Cardiac muscle cell (in vitro differentiated cells and primary cell): ENCODE measurements around the gene ANKRD44. TPM values are rescaled to one million over a fixed set of nuclear protein-coding genes. Genes with fewer than 3 reads are reported as not detected.

Experiments used
- DNase-seq, 2 donors: peaks; one replicate each; pipeline versions ENCODE4 v3.0.0 to v3.0.0-alpha.2; 2010 to 2017; ENCODE audit warnings: low read depth in 1 of 2, low spot score in 1 of 2
- H3K27ac ChIP-seq: fragments of 200-600 bp; sonication (generic); 2 replicates; pipeline ENCODE4 v1.5.1; 2016
- H3K27me3 ChIP-seq: fragments of 200-600 bp; sonication (generic); 2 replicates; pipeline ENCODE4 v1.6.0; 2016; ENCODE audit warnings: control low read depth
- H3K36me3 ChIP-seq: fragments of 200-600 bp; sonication (generic); 2 replicates; pipeline ENCODE4 v1.5.1; 2016; ENCODE audit warnings: control low read depth
- H3K4me1 ChIP-seq: fragments of 200-600 bp; sonication (generic); 2 replicates; pipeline ENCODE4 v1.8.1; 2017; ENCODE audit warnings: low read depth, mild to moderate bottlenecking, mixed run types
- H3K4me3 ChIP-seq: fragments of 200-600 bp; sonication (generic); 2 replicates; pipeline ENCODE4 v1.5.1; 2016; ENCODE audit warnings: mild to moderate bottlenecking
- H3K9me3 ChIP-seq: fragments of 200-600 bp; sonication (generic); 2 replicates; pipeline ENCODE4 v1.5.1; 2017; ENCODE audit warnings: low read depth, mild to moderate bottlenecking, control low read depth
- CTCF ChIP-seq: IDR thresholded peaks from 2 replicates; pipeline ENCODE4 v1.5.1; 2012; ENCODE audit warnings: low read depth, mild to moderate bottlenecking, low read length
- polyA plus RNA-seq: library from polyadenylated mRNA; unstranded; fragments of >200 nt; fragmentation: Nextera tagmentation; extraction: Ambion mirVana; gene quantifications from 2 replicates; pipeline ENCODE4 v1.2.1, GENCODE V29; 2016
- total RNA-seq: library from RNA; depleted of rRNA; stranded (reverse); fragments of >200 nt; gene quantifications from 2 replicates; pipeline ENCODE4 v1.2.3, GENCODE V29; 2016

Gene ANKRD44
- total and polyA plus RNA-seq, 2 experiments from 2014 or later: 4.0 to 5.0 TPM

GRCh38 chr2:197265924-197266323 lies 44.7 kb downstream of the ANKRD44 start:
- Histone ChIP-seq H3K4me1 (no peaks in the 10 kb centered on the region), H3K27me3 (no peaks in the 10 kb centered on the region), H3K27ac (no peak overlapping the region), H3K9me3 (no peaks in the 10 kb centered on the region), H3K36me3 (no peaks in the 10 kb centered on the region), H3K4me3 (no peak overlapping the region)
- DNase-seq: no peak
- TF ChIP-seq CTCF: no peak

GRCh38 chr2:197265036-197265435 lies 45.5 kb downstream of the ANKRD44 start:
- Histone ChIP-seq H3K4me3 (no peak overlapping the region), H3K36me3 (no peaks in the 10 kb centered on the region)

GRCh38 chr2:197264332-197264731 lies 46.2 kb downstream of the ANKRD44 start:
- TF ChIP-seq CTCF: no peak
- Histone ChIP-seq H3K4me1 (no peaks in the 10 kb centered on the region), H3K4me3 (no peak overlapping the region), H3K27me3 (no peaks in the 10 kb centered on the region), H3K9me3 (no peaks in the 10 kb centered on the region), H3K36me3 (no peaks in the 10 kb centered on the region), H3K27ac (no peak overlapping the region)
- DNase-seq: no peak

More at GRCh38 chr2:197265036-197265435, 45.5 kb downstream of the ANKRD44 start:
- no peak for DNase-seq
- H3K9me3 ChIP-seq: no peaks in the 10 kb centered on the region
- H3K27me3 ChIP-seq: no peaks in the 10 kb centered on the region
- TF ChIP-seq CTCF: no peak
- H3K4me1 ChIP-seq: no peaks in the 10 kb centered on the region
- no peak overlapping the region for H3K27ac ChIP-seq

GRCh38 chr2:197263077-197263476 lies 47.5 kb downstream of the ANKRD44 start:
- DNase-seq: no peak
- TF ChIP-seq CTCF: no peak
- Histone ChIP-seq H3K4me1 (no peaks in the 10 kb centered on the region), H3K9me3 (no peaks in the 10 kb centered on the region), H3K27ac (no peak overlapping the region), H3K36me3 (no peaks in the 10 kb centered on the region), H3K27me3 (no peaks in the 10 kb centered on the region), H3K4me3 (no peak overlapping the region)

GRCh38 chr2:197261808-197262226 lies 48.8 kb downstream of the ANKRD44 start:
- Histone ChIP-seq H3K4me1 (no peaks in the 10 kb centered on the region), H3K4me3 (no peak overlapping the region), H3K9me3 (no peaks in the 10 kb centered on the region), H3K36me3 (no peaks in the 10 kb centered on the region), H3K27me3 (no peaks in the 10 kb centered on the region), H3K27ac (no peak overlapping the region)
- DNase-seq: peak in 1 of 2 donors; percentile 34
- TF ChIP-seq CTCF: no peak

GRCh38 chr2:197259470-197259999 lies 51.0 kb downstream of the ANKRD44 start:
- no peak for DNase-seq
- no peak for TF ChIP-seq CTCF
- Histone ChIP-seq H3K4me1 (peaks cover 13% of the 10 kb centered on the region), H3K4me3 (no peak overlapping the region), H3K36me3 (no peaks in the 10 kb centered on the region), H3K27me3 (no peaks in the 10 kb centered on the region), H3K27ac (no peak overlapping the region), H3K9me3 (no peaks in the 10 kb centered on the region)
